Mesenchymal stem cell (in vitro differentiated cells and primary cell): ENCODE measurements around the gene DDAH2.
A peak's percentile ranks its signal among the peaks of the same experiment; 100 is the strongest.

Experiments
- DNase-seq: peaks from one replicate; pipeline ENCODE4 v3.0.0-alpha.2; 2013
- H2AFZ ChIP-seq: one replicate; pipeline ENCODE4 v1.6.1; 2013; ENCODE audit warnings: low read depth, mild to moderate bottlenecking, control low read depth, inconsistent platforms, low read length, moderate library complexity
- H2AK5ac ChIP-seq: 2 replicates; pipeline ENCODE4 v1.6.1; 2013; ENCODE audit warnings: low read length, moderate library complexity, mild to moderate bottlenecking, inconsistent platforms; ENCODE audit not compliant: severe bottlenecking
- H2BK120ac ChIP-seq: one replicate; pipeline ENCODE4 v1.6.1; 2013; ENCODE audit warnings: low read depth, mild to moderate bottlenecking, inconsistent platforms, low read length, moderate library complexity
- H2BK12ac ChIP-seq, 2 experiments: one replicate each; pipeline ENCODE4 v1.6.1; 2013; ENCODE audit warnings: inconsistent platforms in 2 of 2, low read length in 2 of 2, mild to moderate bottlenecking in 2 of 2, moderate library complexity in 2 of 2, control low read depth in 1 of 2
- H2BK15ac ChIP-seq: one replicate; pipeline ENCODE4 v1.6.1; 2013; ENCODE audit warnings: mild to moderate bottlenecking, low read depth, inconsistent platforms; ENCODE audit not compliant: poor library complexity, severe bottlenecking
- H2BK5ac ChIP-seq: 2 replicates; pipeline ENCODE4 v1.6.1; 2013; ENCODE audit warnings: low read depth, mild to moderate bottlenecking, low read length, control low read depth, inconsistent platforms; ENCODE audit not compliant: poor library complexity, severe bottlenecking
- H3K14ac ChIP-seq, 2 experiments: one replicate each; pipeline ENCODE4 v1.6.1; 2013; ENCODE audit warnings: inconsistent platforms in 2 of 2, low read length in 2 of 2, control low read depth in 1 of 2, mild to moderate bottlenecking in 1 of 2, moderate library complexity in 1 of 2
- H3K18ac ChIP-seq, 2 experiments: one replicate each; pipeline ENCODE4 v1.6.1; 2013; ENCODE audit warnings: inconsistent platforms in 2 of 2, low read length in 2 of 2, control low read depth in 1 of 2, low read depth in 1 of 2, mild to moderate bottlenecking in 1 of 2
- H3K23ac ChIP-seq, 2 experiments: one replicate each; pipeline ENCODE4 v1.6.1; 2013; ENCODE audit warnings: inconsistent platforms in 2 of 2, low read length in 2 of 2, mild to moderate bottlenecking in 2 of 2, moderate library complexity in 2 of 2, control low read depth in 1 of 2
- H3K27ac ChIP-seq: 2 replicates; pipeline ENCODE4 v1.5.1; 2013; ENCODE audit warnings: mild to moderate bottlenecking, moderate library complexity, low read length, control low read depth, inconsistent platforms; ENCODE audit not compliant: poor library complexity, severe bottlenecking
- H3K27me3 ChIP-seq, 2 experiments: 2 replicates each; pipeline versions ENCODE4 v1.6.1 to v1.7.0; 2013; ENCODE audit warnings: low read length in 2 of 2, mild to moderate bottlenecking in 2 of 2, moderate library complexity in 2 of 2, control low read depth in 1 of 2, inconsistent platforms in 1 of 2; ENCODE audit not compliant: control insufficient read depth in 1 of 2, insufficient read depth in 1 of 2
- H3K36me3 ChIP-seq, 2 experiments: 2 replicates each; pipeline versions ENCODE4 v1.6.1 to v1.7.0; 2013; ENCODE audit warnings: low read length in 2 of 2, control low read depth in 1 of 2, inconsistent platforms in 1 of 2, low read depth in 1 of 2, mild to moderate bottlenecking in 1 of 2; ENCODE audit not compliant: insufficient read depth in 2 of 2, control insufficient read depth in 1 of 2
- H3K4ac ChIP-seq, 2 experiments: one replicate each; pipeline ENCODE4 v1.6.1; 2013; ENCODE audit warnings: inconsistent platforms in 2 of 2, low read length in 2 of 2, mild to moderate bottlenecking in 2 of 2, moderate library complexity in 2 of 2, control low read depth in 1 of 2, low read depth in 1 of 2
- H3K4me1 ChIP-seq: 2 replicates; pipeline ENCODE4 v1.6.1; 2013; ENCODE audit warnings: low read depth, low read length, control low read depth; ENCODE audit not compliant: control insufficient read depth, insufficient read depth
- H3K4me2 ChIP-seq: 2 replicates; pipeline ENCODE4 v1.6.1; 2013; ENCODE audit warnings: low read length, mild to moderate bottlenecking, inconsistent platforms; ENCODE audit not compliant: poor library complexity, severe bottlenecking
- H3K4me3 ChIP-seq, 2 experiments: 2 replicates each; pipeline versions ENCODE4 v1.5.1 to v1.7.0; 2013; ENCODE audit warnings: low read length in 2 of 2, mild to moderate bottlenecking in 2 of 2, control low read depth in 1 of 2, low read depth in 1 of 2; ENCODE audit not compliant: insufficient read depth in 1 of 2
- H3K79me1 ChIP-seq: replicated peaks from 2 replicates; pipeline ENCODE4 v1.6.1; 2013; ENCODE audit warnings: mild to moderate bottlenecking, control low read depth, low read length, inconsistent platforms; ENCODE audit not compliant: poor library complexity, severe bottlenecking
- H3K9ac ChIP-seq: 2 replicates; pipeline ENCODE4 v1.7.0; 2013; ENCODE audit warnings: mild to moderate bottlenecking, low read length, moderate library complexity
- H3K9me3 ChIP-seq: 2 replicates; pipeline ENCODE4 v1.7.0; 2013; ENCODE audit warnings: mild to moderate bottlenecking, low read length; ENCODE audit not compliant: control insufficient read depth
- H4K8ac ChIP-seq: one replicate; pipeline ENCODE4 v1.6.1; 2013; ENCODE audit warnings: inconsistent platforms, mild to moderate bottlenecking, low read length, moderate library complexity
- H4K91ac ChIP-seq: one replicate; pipeline ENCODE4 v1.6.1; 2013; ENCODE audit warnings: mild to moderate bottlenecking, low read length, inconsistent platforms
- WGBS: methylation state at CpG from one replicate; pipeline ENCODE4 v1.1.7; 2013; ENCODE audit warnings: mixed read lengths; 5-methylcytosine and 5-hydroxymethylcytosine counted together

The DDAH2 gene

DNA sequence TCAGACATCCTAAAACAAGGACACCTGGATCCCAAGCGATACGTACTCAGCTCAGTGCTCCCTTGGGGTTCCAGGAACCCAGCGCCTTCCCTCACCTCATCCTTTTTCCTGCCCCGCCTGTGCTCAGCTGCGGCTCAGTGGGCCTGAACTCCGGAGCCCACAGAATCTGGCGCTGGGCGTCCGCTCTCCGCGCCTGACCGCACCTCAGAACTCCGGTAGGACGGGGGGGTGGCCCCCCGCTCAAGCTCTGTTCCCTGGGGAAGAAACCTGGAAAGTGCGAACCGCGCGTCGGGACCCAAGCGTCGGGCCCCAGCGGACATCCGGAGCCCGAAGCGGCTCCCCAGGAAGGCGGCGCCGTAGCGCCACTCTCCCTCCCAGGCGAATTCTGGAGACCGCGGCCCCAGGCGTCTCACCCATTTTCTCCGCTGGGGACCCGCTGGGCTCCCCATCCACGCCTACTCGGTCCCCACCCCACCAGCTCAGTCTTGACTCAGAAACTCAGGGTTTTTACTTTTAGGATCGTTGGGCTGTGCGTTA lies 47.9 kb downstream of the DDAH2 start:
- Histone ChIP-seq H3K4me3 (peak overlapping the region; percentile 48 to 75), H2BK5ac (no peak overlapping the region), H3K4me1 (peaks cover 12% of the 10 kb centered on the region), H2AFZ (peak overlapping the region; percentile 66), H3K9ac (peak overlapping the region; percentile 81), H2BK12ac (peak overlapping the region in 1 of 2 experiments; percentile 38), H3K9me3 (no peaks in the 10 kb centered on the region), H3K4me2 (peak overlapping the region; percentile 71), H4K91ac (no peak overlapping the region), H3K27me3 (no peaks in the 10 kb centered on the region), H2BK120ac (peak overlapping the region; percentile 12), H2AK5ac (no peak overlapping the region), H3K23ac (no peak overlapping the region), H2BK15ac (peak overlapping the region; percentile 55), H3K36me3 (peaks cover 15 to 18% of the 10 kb centered on the region in 2 experiments), H3K18ac (peak overlapping the region; percentile 50 to 70), H3K27ac (peak overlapping the region; percentile 53), H3K4ac (peak overlapping the region in 1 of 2 experiments; percentile 6), H4K8ac (peak overlapping the region; percentile 78), H3K14ac (peak overlapping the region in 1 of 2 experiments; percentile 6), H3K79me1 (no peaks in the 10 kb centered on the region)
- WGBS, result 3% methylated on average over 38 of the region's 40 CpGs
- DNase-seq, result peak; percentile 58

DNA sequence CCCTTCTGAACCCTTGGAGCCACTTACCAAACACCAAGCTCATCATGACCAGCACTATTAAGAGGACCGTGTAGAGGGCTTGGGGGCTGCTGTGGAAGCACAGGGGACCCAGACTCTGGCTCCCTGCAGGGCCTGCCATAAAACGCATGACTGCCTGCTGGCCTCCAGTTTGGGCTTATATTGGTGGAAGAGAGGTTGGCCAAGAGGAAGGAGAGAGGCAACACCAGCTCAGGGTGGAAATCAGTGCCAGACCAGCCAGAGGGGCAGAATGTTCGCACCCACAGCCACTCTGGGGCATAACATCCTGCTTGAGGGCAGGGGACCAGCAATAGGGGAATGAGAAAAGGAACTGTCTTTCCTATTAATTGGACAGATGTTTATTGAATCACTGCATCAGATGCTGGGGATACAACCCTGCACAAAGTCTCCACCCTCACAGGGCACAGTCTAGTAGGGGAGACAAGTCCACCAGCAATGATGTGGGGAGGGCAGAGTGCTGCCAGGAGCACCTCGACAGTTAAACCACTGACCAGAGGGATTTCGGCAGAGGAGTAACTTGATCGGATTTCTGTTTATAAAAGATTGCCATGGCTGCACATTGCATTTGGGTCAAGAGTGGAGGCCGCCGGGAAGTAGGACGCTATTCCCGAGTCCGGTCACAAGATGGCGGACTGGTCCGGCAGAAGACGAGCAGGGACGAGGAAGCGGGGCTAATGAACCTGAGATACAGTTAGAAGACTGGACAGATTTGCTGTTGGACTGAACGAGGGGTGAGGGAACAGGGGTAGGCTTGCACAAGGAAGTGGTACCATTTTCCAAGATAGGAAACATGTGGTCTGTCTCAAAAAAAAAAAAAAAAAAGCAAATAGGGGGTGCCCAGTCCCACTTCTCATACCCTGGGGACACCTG lies 48.6 kb downstream of the DDAH2 start, which contains the start of gene LY6G5C:
LY6G5C (minus strand) TSS at position 842 of the 909 bp plus-strand sequence; CDS start at position 148, 694 bp downstream.
- Histone ChIP-seq H3K9ac (peak within 1 kb of the TSS; percentile 81), H3K27me3 (no peaks in the 10 kb centered on the region), H2BK120ac (peak within 1 kb of the TSS; percentile 12), H3K18ac (peak within 1 kb of the TSS; percentile 50 to 70), H2BK15ac (peak within 1 kb of the TSS; percentile 55), H4K91ac (no peak within 1 kb of the TSS), H3K79me1 (no peaks in the 10 kb centered on the region), H2AFZ (peak within 1 kb of the TSS; percentile 66), H3K4me1 (peaks cover 12% of the 10 kb centered on the region), H3K14ac (peak within 1 kb of the TSS in 1 of 2 experiments; percentile 6), H3K4me3 (peak within 1 kb of the TSS; percentile 48 to 75), H2BK5ac (no peak within 1 kb of the TSS), H3K27ac (peak within 1 kb of the TSS; percentile 53), H3K9me3 (no peaks in the 10 kb centered on the region), H3K36me3 (peaks cover 14% of the 10 kb centered on the region in 2 experiments), H2BK12ac (peak within 1 kb of the TSS in 1 of 2 experiments; percentile 38), H3K4me2 (peak within 1 kb of the TSS; percentile 71), H2AK5ac (no peak within 1 kb of the TSS), H3K4ac (peak within 1 kb of the TSS in 1 of 2 experiments; percentile 6), H4K8ac (peak within 1 kb of the TSS; percentile 78), H3K23ac (no peak within 1 kb of the TSS)
- peak; percentile 90 for DNase-seq
- 14% methylated on average over 17 of the region's 17 CpGs for WGBS

DNA sequence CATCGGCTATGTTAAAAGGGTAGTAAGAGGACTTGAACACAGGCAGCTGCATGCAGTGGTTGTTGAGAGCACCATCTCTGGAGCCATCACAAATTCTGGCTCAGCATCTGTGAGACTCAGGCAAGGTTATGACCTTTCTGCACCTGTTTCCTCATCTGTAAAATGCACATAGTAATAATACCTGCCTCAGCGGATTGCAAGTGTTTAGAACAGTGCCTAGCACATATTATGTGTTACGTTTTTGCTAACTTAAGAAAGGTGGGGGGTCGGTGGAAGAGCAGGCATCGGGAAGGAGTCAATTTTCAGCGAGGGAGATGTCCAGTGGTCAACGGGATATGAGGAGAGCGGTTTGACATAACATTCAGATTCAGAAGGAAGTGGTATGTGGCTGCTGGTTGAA lies 51.1 kb downstream of the DDAH2 start:
- Histone ChIP-seq H3K36me3 (peaks cover 18 to 22% of the 10 kb centered on the region in 2 experiments), H3K27ac (no peak overlapping the region), H2BK15ac (no peak overlapping the region), H3K14ac (no peak overlapping the region), H2BK120ac (no peak overlapping the region), H4K91ac (no peak overlapping the region), H2BK5ac (no peak overlapping the region), H3K27me3 (no peaks in the 10 kb centered on the region), H3K18ac (no peak overlapping the region), H3K23ac (no peak overlapping the region), H3K4me2 (no peak overlapping the region), H2AK5ac (no peak overlapping the region), H4K8ac (no peak overlapping the region), H3K4me1 (peaks cover 12% of the 10 kb centered on the region), H3K9me3 (no peaks in the 10 kb centered on the region), H2AFZ (no peak overlapping the region), H3K79me1 (peaks cover 2% of the 10 kb centered on the region), H3K4me3 (no peak overlapping the region), H2BK12ac (no peak overlapping the region), H3K9ac (no peak overlapping the region), H3K4ac (no peak overlapping the region)
- 82% methylated on average over 8 of the region's 8 CpGs for WGBS
- no peak for DNase-seq
